Kidney capillary endothelial cell (primary cell): ENCODE measurements around the gene SELENON.

Experiments used
- DNase-seq: peaks from one replicate; pipeline ENCODE4 v3.0.0-alpha.2; 2018; ENCODE audit warnings: low spot score

SELENON gene

DNA sequence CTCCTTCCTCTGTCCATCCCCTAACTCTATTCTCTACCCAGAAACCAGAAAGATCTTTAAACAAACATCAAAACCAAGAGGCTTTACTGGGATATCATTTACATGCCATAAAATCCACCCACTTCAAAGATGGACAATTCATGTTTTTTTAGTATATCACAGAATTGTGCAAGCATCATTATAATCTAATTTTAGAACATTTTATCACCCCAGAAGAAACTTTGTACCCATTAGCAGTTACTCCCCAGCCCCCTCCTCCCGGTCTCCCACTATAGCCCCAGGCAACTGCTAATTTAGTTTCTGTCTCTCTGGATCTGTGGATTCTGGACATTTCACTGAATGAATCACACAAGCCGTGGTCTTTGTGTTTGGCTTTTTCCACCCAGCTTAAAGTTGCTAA lies 4.8 kb upstream of the SELENON start:
- DNase-seq, result no peak

DNA sequence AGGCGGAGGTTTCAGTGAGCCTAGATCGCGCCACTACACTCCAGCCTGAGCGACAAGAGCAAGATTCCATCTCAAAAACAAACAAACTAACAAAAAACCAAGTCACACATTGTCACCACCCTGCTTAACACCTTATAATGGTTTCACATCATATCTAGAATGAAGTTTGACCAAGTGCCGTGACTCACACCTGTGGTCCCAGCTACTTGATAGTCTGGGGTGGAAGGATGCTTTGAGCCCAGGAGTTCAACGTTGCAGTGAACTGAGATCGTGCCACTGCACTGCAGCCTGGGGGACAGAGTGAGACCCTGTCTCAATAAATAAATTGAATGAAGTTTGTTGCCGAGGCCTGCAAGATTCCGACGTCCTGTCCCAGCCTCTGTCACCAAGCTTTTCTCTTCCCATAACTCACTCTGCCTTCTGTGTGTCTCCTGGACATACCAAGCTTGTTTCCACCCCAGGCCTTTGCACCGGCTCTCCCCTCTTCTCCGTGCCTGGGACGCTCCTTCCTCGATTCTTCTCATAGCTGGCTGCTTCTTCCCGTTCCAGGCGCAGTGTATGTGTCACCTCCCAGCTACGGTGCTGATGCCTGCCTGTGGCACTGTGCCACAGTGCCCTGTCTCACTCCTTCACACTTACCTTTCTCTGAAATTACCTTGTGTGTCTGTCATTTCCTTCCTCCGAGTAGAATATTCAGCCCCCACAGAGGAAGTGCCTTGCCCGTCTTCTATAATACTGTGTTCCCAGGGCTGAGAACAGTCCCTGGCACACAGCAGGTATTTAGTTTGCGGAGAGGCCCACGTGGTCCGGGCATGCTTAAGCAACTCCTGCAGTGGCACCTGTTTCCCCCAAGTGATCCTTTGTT lies 3.8 kb upstream of the SELENON start:
- no peak for DNase-seq

GRCh38 chr1:25796811-25797458 lies 3.1 kb upstream of the SELENON start:
- peak; percentile 75 for DNase-seq

DNA sequence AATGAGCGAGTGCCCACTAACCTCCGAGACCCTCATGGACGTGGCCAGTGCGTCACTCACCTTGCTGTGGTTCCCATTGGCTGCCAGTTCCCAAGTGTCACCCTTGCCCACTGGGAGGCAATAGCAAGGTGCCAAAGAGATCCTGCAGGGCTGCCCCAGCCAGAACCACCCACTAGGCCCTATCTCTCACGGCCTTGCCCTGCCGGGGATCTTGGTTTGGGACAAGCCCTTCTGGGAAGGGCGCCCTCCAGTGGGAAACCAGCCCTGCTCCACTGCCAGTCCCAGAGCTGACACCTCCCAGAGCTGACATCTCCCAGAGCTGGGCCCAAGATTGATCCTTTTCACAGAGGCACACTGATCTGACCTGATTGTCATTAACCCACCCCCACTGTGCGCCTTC lies 2.1 kb upstream of the SELENON start:
- peak; percentile 31 for DNase-seq

DNA sequence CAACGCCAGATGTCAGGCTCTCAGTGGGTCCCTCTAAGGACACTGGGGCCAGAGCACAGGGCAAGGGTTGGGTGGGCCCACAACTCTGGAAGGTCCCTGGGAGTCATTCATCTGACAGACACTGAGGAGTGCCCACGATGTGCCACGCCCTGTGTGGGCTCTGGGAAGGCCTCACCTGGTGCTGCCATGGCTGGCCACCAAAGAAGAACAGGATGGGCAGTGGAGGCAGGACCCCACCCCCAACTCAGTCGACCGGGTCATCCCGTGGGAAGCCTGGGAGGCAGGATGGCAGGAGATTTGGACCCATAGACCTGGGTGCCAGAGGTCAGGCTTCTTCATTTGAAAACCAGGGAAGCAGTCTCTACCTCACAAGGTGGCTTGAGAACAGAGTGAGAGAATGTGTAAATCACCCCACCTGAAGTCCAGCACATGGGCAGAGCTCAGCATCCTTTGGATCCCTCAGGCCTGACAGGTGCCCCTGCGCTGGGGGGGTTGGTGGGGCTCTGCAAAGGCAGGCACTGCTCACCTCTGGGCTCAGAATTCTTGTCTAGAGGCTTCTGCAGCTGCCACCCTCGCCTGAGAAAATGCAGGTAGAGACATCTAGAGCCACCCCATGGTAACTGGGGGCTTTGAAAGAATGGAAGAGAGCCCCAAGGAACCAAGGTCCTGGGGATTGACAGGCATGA lies 1.2 kb upstream of the SELENON start:
- DNase-seq, result no peak

GRCh38 chr1:25799352-25799934 lies 550 bp upstream of the SELENON start:
- no peak for DNase-seq

DNA sequence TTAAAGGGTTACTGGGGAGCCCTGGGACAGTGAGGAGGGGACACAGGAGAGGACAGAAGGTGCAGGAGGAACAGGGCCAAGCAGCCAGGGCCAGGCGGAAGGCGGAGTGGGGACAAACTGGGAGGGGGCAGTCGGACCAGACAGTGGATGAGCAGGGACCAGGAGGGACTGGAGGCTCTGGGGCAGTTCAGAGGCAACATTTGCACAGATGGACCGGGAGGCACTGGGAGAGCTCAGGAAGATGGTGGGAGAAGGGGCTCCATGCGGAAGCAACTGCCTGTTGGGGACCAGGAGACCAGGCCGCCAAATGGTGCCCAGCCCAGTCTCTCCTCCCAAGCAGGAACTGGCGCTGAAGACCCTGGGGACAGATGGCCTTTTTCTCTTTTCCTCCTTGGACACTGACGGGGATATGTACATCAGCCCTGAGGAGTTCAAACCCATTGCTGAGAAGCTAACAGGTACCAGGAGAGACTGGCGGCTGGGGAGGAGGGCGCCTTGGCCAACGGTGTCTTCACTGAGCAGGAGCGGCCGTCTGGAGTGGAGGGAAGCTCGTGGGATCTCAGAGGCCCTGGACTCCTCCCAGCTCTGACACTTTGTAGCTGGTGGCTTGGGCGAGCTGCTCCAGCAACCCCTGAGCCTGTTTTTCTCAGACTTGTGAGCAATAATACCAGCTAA lies 847 bp downstream of the SELENON start:
- DNase-seq, result no peak

DNA sequence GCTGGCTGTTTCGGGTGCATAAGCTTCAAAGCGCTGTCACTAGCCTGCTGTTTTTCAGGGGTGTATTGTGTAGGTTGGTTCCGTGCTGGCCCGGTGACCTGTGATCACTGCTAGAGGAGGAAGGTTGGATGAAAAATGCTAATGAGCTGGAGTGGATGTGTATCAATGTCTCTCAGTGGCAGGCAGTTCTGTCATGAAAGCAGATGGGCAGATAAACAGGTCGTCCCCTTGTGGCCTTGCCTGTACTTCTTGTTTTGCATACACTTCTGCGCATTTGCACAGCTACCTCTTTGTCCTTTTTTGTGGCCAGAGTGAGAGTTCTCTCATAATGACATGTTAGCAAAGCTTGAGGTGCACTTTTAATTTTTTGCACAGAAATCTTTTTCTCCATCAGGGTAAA lies 2.9 kb downstream of the SELENON start:
- no peak for DNase-seq

- DNase-seq, result no peak
These were observed 3.4 kb downstream of the SELENON start for GRCh38 chr1:25803368-25803767.

GRCh38 chr1:25804244-25804963 lies 4.4 kb downstream of the SELENON start:
- DNase-seq, result no peak

DNA sequence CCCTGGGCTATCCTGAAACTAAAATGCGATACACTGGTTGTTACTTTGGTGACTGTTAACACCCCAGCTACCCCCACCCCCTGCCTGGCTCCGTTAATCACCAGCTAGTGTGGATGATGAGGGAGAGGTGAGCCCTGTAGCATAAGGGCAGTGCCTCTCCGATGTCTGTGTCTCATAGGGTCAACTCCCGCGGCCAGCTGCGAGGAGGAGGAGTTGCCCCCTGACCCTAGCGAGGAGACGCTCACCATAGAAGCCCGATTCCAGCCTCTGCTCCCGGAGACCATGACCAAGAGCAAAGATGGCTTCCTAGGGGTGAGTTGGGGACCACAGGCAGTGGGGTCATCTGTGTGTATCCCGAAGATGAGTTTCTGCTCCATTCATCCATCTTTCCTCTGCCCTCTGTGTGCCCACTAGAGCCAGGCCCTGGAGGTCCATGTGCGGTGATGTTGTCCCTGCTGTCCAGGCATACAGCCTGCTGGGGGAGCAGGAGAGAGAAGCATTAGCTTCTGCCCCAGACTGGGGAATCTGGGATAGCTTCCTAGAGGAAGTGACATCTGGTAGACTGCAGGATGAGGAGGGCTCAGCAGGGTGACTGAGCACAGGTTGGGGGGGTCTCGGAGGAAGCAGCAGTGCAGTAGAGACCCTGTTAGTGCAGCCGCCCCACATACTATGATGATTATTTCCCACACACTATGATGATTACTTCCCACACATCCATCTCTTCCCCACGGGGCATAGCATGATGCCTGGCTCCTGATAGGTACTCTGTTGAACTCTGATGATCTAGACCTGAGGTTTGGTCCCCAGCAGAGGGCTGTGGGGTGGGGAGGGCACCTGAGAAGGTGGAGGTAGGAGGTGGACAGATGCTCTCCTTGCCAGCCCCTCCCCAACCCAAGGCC lies 5.2 kb downstream of the SELENON start:
- no peak for DNase-seq

DNA sequence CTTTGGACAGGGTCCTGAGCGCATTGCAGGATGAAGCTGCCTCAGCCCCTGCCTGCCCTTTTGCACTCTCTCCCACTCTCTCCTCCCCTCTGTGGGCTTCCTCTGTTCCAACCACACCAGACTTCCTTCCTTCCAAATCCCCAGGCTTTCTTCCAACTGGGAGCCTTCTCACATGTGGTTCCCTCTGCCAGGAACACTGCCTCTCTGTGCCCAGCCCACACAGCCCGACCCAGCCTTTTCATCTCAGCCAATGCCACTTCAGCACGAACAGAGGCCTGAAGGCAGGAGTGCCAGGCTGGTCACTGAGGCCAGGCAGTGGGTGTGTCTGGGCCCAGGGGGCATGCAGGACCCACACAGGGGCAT lies 5.9 kb downstream of the SELENON start:
- DNase-seq, result no peak

GRCh38 chr1:25806418-25806817 lies 6.4 kb downstream of the SELENON start:
- DNase-seq, result no peak

- no peak for DNase-seq
These were observed 7.7 kb downstream of the SELENON start for GRCh38 chr1:25807480-25808390.

GRCh38 chr1:25808481-25809244 lies 8.7 kb downstream of the SELENON start:
- no peak for DNase-seq

DNA sequence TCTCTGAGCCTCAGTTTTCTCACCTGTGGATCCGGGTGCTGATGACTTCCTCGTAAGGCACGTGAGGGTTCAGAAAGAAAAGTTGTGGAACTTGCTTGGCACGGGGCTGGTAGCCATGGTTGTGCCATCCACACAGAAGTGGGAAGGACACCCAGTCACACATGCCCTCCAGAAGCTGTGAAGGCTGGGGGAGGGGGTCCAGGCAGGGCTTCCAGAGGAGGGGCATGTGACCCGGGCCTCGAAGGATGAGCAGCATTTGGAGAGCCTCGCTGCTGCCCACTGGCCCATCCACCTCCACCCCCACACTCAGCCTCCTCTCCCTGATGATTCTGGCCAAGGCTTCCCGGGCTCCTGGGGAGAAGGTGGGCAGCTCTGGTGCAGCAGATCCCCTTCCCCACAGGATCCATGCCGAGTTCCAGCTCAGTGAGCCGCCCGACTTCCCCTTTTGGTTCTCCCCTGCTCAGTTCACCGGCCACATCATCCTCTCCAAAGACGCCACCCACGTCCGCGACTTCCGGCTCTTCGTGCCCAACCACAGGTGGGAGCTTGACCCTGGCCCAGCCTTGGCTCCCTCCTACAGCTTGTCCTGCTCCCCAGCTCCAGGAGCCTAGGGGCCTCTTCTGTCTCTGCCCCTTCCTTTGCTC lies 9.4 kb downstream of the SELENON start:
- no peak for DNase-seq

GRCh38 chr1:25809929-25810328 lies 9.9 kb downstream of the SELENON start:
- DNase-seq, result no peak
